A549 (cell line): ENCODE measurements around the gene SHC3. TPM values are rescaled to one million over a fixed set of nuclear protein-coding genes. Genes with fewer than 3 reads are reported as not detected.

Source experiments
- ATAC-seq, 2 experiments: fragments of 200-7000 bp in 1 of 2; fragments of >200 bp in 1 of 2; cut with Nextera tagmentation in 1 of 2; cut with Tn5 transposase in 1 of 2; 3 replicates each; pipeline versions ENCODE4 v1.8.0 to v1.9.1; 2018 to 2020; ENCODE audit warnings: mild to moderate bottlenecking in 1 of 2, moderate library complexity in 1 of 2
- CTCF ChIA-PET: fragments of 300-600 bp; sonication (Branson Sonifier 250); formaldehyde crosslinking; extraction: SDS; loops from one replicate; lab custom pipeline; 2021; ENCODE audit warnings: antibody characterized with exemption, inconsistent platforms; lab: Yijun Ruan, JAX
- POLR2A ChIA-PET: fragments of 350-600 bp; formaldehyde crosslinking; extraction: SDS; loops from one replicate; lab custom pipeline; 2021; ENCODE audit warnings: antibody characterized with exemption, inconsistent platforms; lab: Yijun Ruan, JAX
- DNase-seq, 2 experiments: peaks; one replicate each; pipeline versions ENCODE4 v3.0.0 to v3.0.0-alpha.2; 2011 to 2016; ENCODE audit warnings: low read depth in 1 of 2, low spot score in 1 of 2
- FAIRE-seq: peaks from 2 replicates; lab custom pipeline; 2011; peaks lifted over from hg19 to GRCh38; lab: Jason Lieb, UNC
- H3K27ac ChIP-seq, 2 experiments: fragments of >200 bp; sonication (Bioruptor Twin); formaldehyde crosslinking; 3 replicates each; pipeline ENCODE4 v1.5.1; 2016 to 2017
- H3K4me1 ChIP-seq: fragments of >200 bp; sonication (Bioruptor Twin); formaldehyde crosslinking; 3 replicates; pipeline ENCODE4 v1.6.1; 2016
- H3K4me2 ChIP-seq: fragments of >200 bp; sonication (Bioruptor Twin); formaldehyde crosslinking; 3 replicates; pipeline ENCODE4 v1.6.1; 2016
- H3K4me3 ChIP-seq: fragments of >200 bp; sonication (Bioruptor Twin); formaldehyde crosslinking; 3 replicates; pipeline ENCODE4 v1.5.1; 2016
- H3K9me3 ChIP-seq: fragments of >200 bp; sonication (Bioruptor Twin); formaldehyde crosslinking; 3 replicates; pipeline ENCODE4 v1.6.1; 2016
- CBX8 ChIP-seq: fragments of 200-600 bp; sonication (generic); IDR thresholded peaks from 2 replicates; pipeline ENCODE4 v1.6.1; 2016
- E2F6 ChIP-seq: IDR thresholded peaks from 2 replicates; pipeline ENCODE4 v1.6.1; 2012; ENCODE audit warnings: low read depth, borderline replicate concordance
- EHF ChIP-seq: fragments of 250-450 bp; sonication (Bioruptor Pico); IDR thresholded peaks from 2 replicates; pipeline ENCODE4 v1.5.0; 2020; ENCODE audit warnings: mild to moderate bottlenecking
- HMGXB4 ChIP-seq: fragments of 250-450 bp; sonication (Bioruptor Pico); IDR thresholded peaks from 2 replicates; pipeline ENCODE4 v1.5.0; 2021; ENCODE audit warnings: mild to moderate bottlenecking, moderate library complexity, borderline replicate concordance
- HOXA7 ChIP-seq: fragments of 250-450 bp; sonication (Bioruptor Pico); IDR thresholded peaks from 2 replicates; pipeline ENCODE4 v1.5.0; 2020; ENCODE audit warnings: mild to moderate bottlenecking, moderate library complexity
- JUNB ChIP-seq: fragments of >200 bp; sonication (Bioruptor Twin); formaldehyde crosslinking; IDR thresholded peaks from 2 replicates; pipeline ENCODE4 v1.6.1; 2016
- KDM1A ChIP-seq: fragments of 200-600 bp; sonication (generic); IDR thresholded peaks from 2 replicates; pipeline ENCODE4 v1.6.1; 2016; ENCODE audit warnings: low read depth, mild to moderate bottlenecking
- MAZ ChIP-seq: fragments of 150-350 bp; IDR thresholded peaks from 2 replicates; pipeline ENCODE4 v1.6.1; 2014; ENCODE audit warnings: antibody characterized with exemption, low read depth, low read length, borderline replicate concordance
- NFE2L2 ChIP-seq: fragments of 150-350 bp; conservative IDR thresholded peaks from 2 replicates; pipeline ENCODE4 v1.6.1; 2014; ENCODE audit warnings: low read length
- NPAS2 ChIP-seq: fragments of 250-450 bp; sonication (Bioruptor Pico); IDR thresholded peaks from 2 replicates; pipeline ENCODE4 v1.8.0; 2022; ENCODE audit warnings: mild to moderate bottlenecking, moderate library complexity, borderline replicate concordance
- POLR2A ChIP-seq: IDR thresholded peaks from 2 replicates; pipeline ENCODE4 v1.6.1; 2012; ENCODE audit warnings: mild to moderate bottlenecking, low read length
- POLR2AphosphoS2 ChIP-seq: conservative IDR thresholded peaks from 2 replicates; pipeline ENCODE4 v1.6.1; 2012; ENCODE audit warnings: low read length, improper control_type of control experiment, inconsistent platforms
- RNF2 ChIP-seq: fragments of 200-600 bp; sonication (generic); IDR thresholded peaks from 2 replicates; pipeline ENCODE4 v1.6.1; 2016; ENCODE audit warnings: low read depth, mild to moderate bottlenecking, antibody characterized with exemption, moderate library complexity, borderline replicate concordance
- TFCP2L1 ChIP-seq: fragments of 250-450 bp; sonication (Bioruptor Pico); IDR thresholded peaks from 2 replicates; pipeline ENCODE4 v1.5.0; 2021; ENCODE audit warnings: mild to moderate bottlenecking
- USF2 ChIP-seq: fragments of 450-650 bp; IDR thresholded peaks from 2 replicates; pipeline ENCODE4 v1.6.1; 2014; ENCODE audit warnings: antibody characterized with exemption
- ZC3H11A ChIP-seq: fragments of 450-650 bp; IDR thresholded peaks from 2 replicates; pipeline ENCODE4 v1.6.1; 2014; ENCODE audit warnings: antibody characterized with exemption, mild to moderate bottlenecking
- ZSCAN20 ChIP-seq: fragments of 250-450 bp; sonication (Bioruptor Pico); IDR thresholded peaks from 2 replicates; pipeline ENCODE4 v1.8.0; 2022; ENCODE audit warnings: mild to moderate bottlenecking, moderate library complexity
- WGBS: methylation state at CpG from one replicate; pipeline ENCODE4 v1.1.6; 2017; ENCODE audit errors: missing lambda C conversion rate; 5-methylcytosine and 5-hydroxymethylcytosine counted together
- polyA plus RNA-seq, 4 experiments: library from polyadenylated mRNA; depleted of rRNA in 3 of 4; stranded (reverse); fragments of >200 nt; fragmentation: RNase III in 1 of 4; extraction: RNeasy Plus Mini Kit Qiagen cat#74134 plus additional on column Dnase treatment in 1 of 4; gene quantifications; 2 replicates in 3 of 4; 3 replicates in 1 of 4; pipeline ENCODE4 v1.2.3, GENCODE V29; 2011 to 2017
- TF ChIP-seq, protein P1 (sequence below): fragments of >200 bp; sonication (Bioruptor Twin); formaldehyde crosslinking; IDR thresholded peaks from 3 replicates; pipeline ENCODE4 v1.6.1; 2016
- TF ChIP-seq, protein P2 (sequence below): fragments of >200 bp; sonication (Bioruptor Twin); formaldehyde crosslinking; IDR thresholded peaks from 2 replicates; pipeline ENCODE4 v1.6.1; 2016

SHC3 gene
- polyA plus RNA-seq, 2 of the 4 experiments (the other 2 are of a cell fraction), result 0.09 to 0.88 TPM

DNA sequence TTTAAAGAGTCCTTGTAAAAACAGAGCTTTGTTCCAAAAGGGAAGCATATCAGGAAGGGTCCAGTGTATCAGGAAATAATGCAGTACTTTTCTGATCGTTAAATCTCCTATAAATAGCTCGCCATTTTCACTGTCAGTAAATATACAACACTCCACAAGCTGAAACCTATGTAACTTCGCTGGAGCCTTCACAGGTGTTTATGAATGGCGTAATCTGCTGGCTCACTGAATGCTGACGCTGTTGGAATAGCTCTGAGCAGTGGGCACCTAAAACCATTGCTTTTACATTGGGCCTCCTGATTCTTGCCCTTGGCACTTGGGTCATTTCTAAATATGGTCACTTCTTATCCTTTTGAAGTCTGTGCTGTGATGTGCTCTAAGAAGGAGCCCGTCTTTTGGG lies 4.3 kb downstream of the SHC3 start:
- Histone ChIP-seq H3K4me1 (peaks cover 8% of the 10 kb centered on the region; the same call in 2 of the 3 replicates), H3K27ac (no peak overlapping the region), H3K4me3 (no peak overlapping the region), H3K9me3 (no peaks in the 10 kb centered on the region), H3K4me2 (no peak overlapping the region)
- ATAC-seq (no peak), DNase-seq (no peak), FAIRE-seq (no peak)
- CTCF ChIA-PET, result interaction anchor here (0.7 to 0.8 kb wide), 2 partner anchors 10 to 36 kb away, joined by 3 read pairs; no protein-coding TSS in a partner anchor
- TF ChIP-seq KDM1A (no peak), NFE2L2 (no peak), E2F6 (no peak), TFCP2L1 (CRISPR knock-in tag) (no peak), POLR2A (no peak), MAZ (no peak), NPAS2 (CRISPR knock-in tag) (no peak), JUNB (no peak), POLR2AphosphoS2 (no peak), ZSCAN20 (CRISPR knock-in tag) (no peak)
- TF ChIP-seq, protein P1, sequence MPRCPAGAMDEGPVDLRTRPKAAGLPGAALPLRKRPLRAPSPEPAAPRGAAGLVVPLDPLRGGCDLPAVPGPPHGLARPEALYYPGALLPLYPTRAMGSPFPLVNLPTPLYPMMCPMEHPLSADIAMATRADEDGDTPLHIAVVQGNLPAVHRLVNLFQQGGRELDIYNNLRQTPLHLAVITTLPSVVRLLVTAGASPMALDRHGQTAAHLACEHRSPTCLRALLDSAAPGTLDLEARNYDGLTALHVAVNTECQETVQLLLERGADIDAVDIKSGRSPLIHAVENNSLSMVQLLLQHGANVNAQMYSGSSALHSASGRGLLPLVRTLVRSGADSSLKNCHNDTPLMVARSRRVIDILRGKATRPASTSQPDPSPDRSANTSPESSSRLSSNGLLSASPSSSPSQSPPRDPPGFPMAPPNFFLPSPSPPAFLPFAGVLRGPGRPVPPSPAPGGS, result no peak
- WGBS, result 64% methylated on average over 6 of the region's 6 CpGs
- POLR2A ChIA-PET, result no interaction called here

GRCh38 chr9:89173072-89173471 lies 5.5 kb downstream of the SHC3 start:
- no peak overlapping the region for H3K27ac ChIP-seq
- H3K9me3 ChIP-seq, result no peaks in the 10 kb centered on the region
- 81% methylated on average over 3 of the region's 5 CpGs for WGBS
- no peak for DNase-seq
- no peak for ATAC-seq
- no peak for FAIRE-seq
- H3K4me3 ChIP-seq, result no peak overlapping the region
- TF ChIP-seq CBX8, result no peak
- no peak for TF ChIP-seq HMGXB4
- no peak for TF ChIP-seq RNF2
- no peak for TF ChIP-seq EHF (CRISPR knock-in tag)
- no peak for TF ChIP-seq USF2
- TF ChIP-seq, protein P2, sequence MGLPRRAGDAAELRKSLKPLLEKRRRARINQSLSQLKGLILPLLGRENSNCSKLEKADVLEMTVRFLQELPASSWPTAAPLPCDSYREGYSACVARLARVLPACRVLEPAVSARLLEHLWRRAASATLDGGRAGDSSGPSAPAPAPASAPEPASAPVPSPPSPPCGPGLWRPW, result no peak
- TF ChIP-seq ZC3H11A, result no peak
- TF ChIP-seq POLR2A, result no peak
- TF ChIP-seq HOXA7 (CRISPR knock-in tag), result no peak
- H3K4me2 ChIP-seq, result no peak overlapping the region
- no peaks in the 10 kb centered on the region for H3K4me1 ChIP-seq
- ChIA-PET POLR2A (no interaction called here), CTCF (interaction anchor here (1.3 kb wide), 1 partner anchor 11 kb away, joined by 4 read pairs; no protein-coding TSS in a partner anchor)

- H3K4me2 ChIP-seq, result no peak overlapping the region
Measured at GRCh38 chr9:89172398-89172797, 6.2 kb downstream of the SHC3 start.

More at GRCh38 chr9:89172398-89172797, 6.2 kb downstream of the SHC3 start:
- 22% methylated on average over 2 of the region's 2 CpGs for WGBS
- no peak overlapping the region for H3K27ac ChIP-seq
- no peak for FAIRE-seq
- no peak for ATAC-seq
- TF ChIP-seq NFE2L2, result no peak
- POLR2A ChIA-PET, result no interaction called here
- no peak overlapping the region for H3K4me3 ChIP-seq
- DNase-seq, result no peak
- CTCF ChIA-PET, result interaction anchor here (1.3 kb wide), 1 partner anchor 11 kb away, joined by 4 read pairs; no protein-coding TSS in a partner anchor
- H3K9me3 ChIP-seq, result no peaks in the 10 kb centered on the region
- no peaks in the 10 kb centered on the region for H3K4me1 ChIP-seq
